ENCODE measurements around the gene PI4KA.
A peak's percentile ranks its signal among the peaks of the same experiment; 100 is the strongest.
"Not testable (repeated sequence)": the region's sequence is repeated elsewhere in the genome, so short reads cannot be mapped to it uniquely, and the experiment has no call there.

PI4KA gene

DNA sequence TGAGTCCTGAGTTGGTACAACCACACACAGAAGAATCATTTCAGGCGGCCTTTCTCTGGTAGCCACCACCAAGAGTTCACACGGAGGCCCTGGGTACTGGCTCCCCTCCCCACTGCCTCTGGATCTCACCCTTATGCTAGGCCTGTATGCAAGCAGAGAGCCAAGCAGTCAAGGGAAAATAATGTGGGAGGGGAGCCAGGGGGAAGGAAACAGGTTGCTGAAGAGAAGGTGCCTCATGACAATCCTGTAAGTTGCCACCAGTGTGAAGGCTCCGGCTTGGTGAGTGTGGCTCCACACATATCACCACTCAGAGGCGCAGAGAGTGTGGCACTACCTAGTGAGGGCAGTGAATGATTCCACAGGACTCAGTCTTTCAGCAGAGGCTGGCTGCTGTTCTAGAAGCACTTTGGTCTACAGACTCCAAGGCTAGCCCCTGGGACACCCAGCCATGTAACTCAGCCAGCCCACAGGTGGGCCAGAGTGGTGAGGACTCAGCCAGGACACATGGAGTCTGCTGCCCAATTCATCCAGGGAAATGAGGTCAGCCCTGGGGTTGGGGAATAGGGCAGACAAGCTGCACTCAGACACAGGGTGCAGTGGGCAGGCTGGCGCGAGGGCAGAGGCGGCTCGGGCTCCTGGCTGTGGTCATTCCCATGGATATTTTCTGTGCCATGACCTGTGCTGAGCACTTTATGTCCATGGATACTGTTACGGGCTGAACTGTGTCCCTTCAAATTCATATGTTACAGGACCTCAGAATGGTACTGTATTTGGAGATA lies 133.7 kb downstream of the PI4KA start:
- DNase-seq (ENCODE audit: low read depth): no peak

DNA sequence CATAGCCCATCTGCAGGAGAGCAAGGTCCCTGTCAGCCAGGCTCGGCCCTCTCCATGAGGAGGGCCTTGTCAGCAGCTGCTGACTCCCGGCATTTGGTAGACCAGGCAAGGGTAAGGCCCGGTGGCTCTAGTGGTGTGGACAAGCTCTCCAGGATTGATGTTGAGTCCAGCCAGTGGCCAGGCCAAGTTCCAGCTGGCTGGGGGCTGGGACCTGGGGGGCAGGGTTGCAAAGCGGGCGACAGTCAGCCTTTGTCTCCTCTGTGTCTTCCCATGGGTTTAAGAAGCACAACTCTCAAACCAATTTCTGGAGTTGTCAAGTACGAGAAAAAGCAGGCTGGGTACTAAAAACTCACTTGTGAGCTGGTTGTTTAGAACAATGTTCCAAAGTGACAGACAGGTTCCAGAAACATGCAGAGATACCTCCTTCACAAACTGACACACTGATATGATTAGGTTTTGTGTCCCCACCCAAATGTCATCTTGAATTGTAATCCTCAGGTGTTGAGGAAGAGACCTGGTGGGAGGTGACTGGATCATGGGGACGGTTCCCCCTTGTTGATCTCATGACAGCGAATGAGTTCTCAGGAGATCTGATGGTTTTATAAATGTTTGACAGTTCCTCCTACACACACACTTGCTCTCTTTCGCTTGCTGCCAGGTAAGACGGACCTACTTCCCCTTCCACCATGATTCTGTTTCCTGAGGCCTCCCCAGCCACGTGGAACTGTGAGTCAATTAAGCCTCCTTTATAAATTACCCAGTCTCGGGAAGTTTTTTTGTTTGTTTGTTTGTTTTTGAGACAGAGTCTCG lies 137.0 kb downstream of the PI4KA start:
- no peak for DNase-seq (ENCODE audit: low read depth)

DNA sequence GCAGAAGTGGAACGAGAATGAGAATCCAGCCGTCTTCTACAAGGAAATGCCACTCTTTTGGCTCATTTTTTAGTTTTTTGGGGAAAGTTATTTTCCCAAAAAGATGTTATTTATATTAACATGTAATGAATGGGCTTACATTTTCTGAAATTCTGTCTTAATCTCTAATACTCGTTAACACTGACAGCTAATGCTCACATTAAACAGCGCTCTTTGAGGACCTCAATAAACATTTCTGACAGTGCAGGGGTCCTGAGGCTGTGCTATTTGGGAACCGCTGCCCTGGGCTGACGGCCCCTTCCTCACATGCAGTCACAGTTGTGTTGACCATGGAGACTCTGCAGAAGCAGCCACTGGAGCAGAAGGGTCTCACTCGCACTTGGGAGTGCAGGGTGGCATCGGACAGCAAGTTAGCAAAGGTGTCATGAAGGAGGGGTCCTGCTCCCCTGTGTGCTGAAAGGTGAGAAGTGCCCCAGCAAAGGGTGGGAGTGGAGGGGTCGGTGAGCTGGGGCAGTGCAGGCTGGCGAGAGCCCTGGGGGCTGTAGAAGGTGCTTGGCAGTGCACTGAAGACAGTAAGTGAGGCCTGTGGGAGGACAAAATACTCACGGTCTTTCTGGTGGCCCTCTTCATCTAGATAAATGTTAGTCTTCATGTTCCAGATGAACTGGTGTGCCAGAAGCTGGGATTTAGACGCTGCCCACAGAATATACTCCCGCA lies 137.8 kb downstream of the PI4KA start:
- no peak for DNase-seq (ENCODE audit: low read depth)

DNA sequence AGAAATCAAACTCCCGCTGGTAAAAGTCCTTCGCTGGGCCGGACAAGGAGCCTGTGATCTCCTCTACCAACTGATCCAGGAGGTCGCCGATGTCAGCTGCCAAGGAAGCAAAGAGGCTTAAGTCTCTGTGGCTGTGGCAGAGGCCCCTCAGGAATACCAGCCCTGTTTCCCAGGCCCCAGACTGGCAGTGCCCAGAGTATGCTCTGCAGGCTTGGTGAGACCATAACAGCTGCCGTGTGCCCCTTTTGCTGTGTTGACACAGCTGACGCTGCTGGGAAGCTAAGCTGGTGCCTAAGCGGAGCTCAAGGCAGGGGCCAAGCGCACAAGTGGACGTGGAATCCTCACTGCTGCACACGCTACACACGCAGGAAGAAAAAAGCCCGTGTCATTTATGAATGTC lies 139.9 kb downstream of the PI4KA start:
- DNase-seq (ENCODE audit: low read depth): not testable (repeated sequence)

DNA sequence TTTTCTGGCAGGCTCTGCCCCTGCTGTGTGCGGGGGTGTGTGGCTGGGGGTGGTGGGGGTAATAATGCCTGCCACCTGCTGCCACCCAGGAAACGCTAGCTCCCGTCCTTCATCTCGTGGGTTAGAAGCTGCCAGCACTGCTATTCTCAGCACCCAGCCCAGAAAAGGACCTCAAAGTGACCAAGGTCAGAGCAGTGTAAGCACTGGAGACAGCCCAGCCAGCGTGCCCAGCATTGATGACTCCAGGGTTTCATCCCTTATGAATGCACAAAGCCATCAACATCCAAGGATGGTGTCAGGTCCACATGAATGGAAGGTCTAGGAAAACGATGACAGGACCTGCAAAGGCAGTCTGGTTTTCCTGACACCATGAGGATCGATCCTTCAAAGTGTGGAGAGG lies 140.6 kb downstream of the PI4KA start:
- not testable (repeated sequence) for DNase-seq (ENCODE audit: low read depth)

DNA sequence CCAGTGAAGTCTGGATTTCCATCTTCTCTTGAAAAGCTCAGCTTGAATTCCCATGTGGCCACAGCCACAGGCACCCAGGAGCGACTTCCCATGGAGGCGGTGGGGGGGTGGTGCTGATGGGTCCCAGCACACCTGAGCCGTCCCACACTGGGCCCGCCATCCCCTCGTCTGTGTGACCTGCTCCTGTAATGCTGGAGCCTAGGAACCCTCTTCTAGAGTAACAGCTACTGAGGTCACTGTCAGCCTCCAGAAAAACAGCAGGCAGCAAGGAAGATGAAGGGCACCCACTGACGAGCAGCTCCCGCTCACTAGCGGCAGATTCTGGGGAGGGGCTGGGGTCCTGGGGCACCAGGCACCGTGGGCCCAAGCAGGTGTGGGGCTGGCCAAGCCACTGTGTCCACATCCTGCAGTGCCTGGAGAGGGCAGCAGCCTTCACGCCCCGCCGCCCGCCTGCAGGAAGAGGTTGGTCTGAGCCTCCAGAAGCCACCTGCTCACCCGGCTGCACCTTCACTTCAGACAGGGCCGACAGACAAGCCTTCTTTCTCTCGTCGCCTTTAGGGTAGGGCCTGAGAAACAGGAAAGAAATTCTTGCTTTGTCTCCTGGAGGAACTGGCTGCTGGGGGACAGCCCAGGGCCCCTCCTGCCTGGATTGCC lies 141.3 kb downstream of the PI4KA start:
- not testable (repeated sequence) for DNase-seq (ENCODE audit: low read depth)

DNA sequence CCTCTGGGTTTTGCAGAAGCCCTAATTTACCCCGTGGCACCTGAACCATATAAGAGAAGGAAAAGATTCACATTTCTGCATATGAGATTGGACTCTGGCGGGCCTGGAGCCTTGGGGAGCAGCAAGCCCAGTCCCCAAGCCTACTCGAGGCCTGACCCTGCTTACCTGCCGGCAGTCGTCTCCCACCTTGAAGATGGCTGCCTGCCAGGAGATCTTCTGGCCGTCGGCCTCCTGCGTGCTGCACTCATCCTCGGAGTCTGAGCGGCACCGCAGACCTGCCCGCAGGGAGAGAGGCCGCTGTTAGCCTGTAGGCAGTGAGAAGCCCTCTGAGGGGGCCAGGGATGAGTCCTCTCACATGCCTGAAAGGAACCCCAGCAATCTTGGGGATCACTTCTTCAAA lies 145.5 kb downstream of the PI4KA start:
- DNase-seq (ENCODE audit: low read depth): not testable (repeated sequence)

DNA sequence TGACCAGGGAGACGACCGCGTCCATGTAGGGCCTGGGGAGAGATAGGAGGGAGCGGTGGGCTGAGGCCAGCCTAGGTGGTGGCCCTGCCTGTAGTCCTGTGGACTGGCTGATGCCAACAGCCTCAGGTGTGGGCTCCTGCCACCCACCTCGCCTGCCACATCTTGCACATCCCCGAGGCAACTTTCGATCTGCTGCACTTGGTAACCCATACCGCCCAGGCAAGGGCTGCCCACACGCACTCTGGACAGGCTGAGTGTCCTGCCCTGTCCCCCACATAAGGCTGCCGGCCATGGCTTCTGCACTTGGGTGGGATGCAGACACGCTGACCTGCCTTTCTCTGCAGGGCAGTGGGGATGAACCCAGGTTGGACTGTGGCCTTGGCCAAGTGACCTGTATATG lies 148.6 kb downstream of the PI4KA start:
- not testable (repeated sequence) for DNase-seq (ENCODE audit: low read depth)

DNA sequence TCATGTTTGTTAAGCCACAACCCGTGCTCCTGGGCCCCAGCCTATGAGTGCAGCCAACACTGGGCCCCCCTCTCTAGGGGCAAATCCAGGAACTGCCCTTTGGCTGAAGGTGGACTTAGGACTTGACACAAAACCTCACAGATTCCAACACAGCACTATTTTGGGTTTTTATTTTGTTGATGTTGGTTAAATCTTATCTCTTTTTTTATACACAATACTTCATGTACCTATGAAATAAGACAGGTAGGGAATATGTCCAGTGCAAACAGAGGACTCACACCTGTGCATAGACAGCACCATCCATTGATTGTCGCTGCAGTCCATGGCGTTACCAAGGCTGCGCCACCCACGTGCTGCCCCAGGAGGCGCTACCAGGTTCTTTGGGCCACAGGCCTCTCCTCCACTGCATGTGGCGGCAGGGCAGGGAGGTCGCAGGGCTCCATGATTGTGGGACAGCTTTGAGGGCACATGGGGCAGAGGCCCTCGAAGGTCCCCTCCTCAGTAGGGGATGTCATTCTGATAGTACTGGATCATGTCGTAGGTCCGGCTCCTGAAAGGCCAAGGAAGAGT lies 151.0 kb downstream of the PI4KA start:
- not testable (repeated sequence) for DNase-seq (ENCODE audit: low read depth)

DNA sequence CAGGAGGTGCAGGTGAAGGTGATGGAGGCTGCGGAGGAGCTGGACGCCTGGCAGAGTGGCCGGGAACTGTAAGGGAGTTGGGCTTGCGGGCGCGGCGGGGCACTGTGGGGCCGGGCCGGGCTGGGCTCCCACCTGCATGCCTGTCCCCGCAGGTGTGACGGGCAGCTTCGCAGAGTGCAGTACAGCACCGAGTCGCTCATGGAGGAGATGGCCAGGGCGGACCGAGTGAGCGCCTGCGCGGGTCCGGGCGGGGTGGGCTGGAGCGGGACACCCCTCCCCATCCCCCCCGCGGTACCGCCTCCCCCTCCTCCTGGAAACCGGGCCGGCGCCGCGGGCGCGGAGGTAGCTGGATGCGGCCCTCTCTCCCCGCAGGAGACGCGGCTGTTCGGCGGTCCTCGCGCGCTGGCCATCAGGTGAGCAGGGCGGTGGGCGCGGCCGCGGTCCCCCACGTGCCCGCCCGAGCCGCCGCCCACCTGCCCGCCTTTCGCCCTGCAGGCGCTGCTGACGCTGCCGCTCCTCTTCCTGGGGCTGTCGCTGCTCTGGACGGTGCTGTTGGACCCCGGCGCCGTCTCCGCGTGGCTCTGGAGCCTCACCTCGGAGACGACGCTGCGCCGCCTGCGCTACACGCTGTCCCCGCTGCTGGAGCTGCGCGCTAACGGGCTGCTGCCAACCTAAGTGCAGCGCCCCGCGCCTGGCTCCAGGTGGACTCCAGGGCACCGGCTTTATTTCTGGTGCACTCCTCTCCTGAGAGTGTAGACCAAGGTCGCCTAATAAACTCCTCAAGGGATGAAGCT lies 154.6 kb downstream of the PI4KA start:
- DNase-seq (ENCODE audit: low read depth): peak; percentile 14

DNA sequence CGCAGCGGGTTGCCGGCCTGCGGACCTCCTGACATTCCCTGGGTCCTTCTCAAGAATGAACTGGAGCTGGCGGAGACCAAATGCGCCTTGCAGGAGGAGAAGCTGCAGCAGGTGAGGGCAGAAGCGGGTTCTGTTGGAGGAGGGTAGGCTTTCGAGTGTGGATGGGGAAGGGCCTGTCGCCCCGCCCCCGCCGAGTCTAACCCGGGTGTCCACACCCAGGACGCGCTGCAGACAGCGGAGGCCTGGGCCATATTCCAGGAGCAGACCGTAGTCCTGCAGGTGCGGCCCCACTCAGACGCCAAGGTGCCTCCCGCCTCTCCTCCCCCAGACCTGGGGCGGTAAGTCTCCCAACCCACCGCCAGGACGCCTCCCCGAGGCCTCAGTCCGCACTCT lies 155.2 kb downstream of the PI4KA start:
- DNase-seq (ENCODE audit: low read depth): not testable (repeated sequence)

DNA sequence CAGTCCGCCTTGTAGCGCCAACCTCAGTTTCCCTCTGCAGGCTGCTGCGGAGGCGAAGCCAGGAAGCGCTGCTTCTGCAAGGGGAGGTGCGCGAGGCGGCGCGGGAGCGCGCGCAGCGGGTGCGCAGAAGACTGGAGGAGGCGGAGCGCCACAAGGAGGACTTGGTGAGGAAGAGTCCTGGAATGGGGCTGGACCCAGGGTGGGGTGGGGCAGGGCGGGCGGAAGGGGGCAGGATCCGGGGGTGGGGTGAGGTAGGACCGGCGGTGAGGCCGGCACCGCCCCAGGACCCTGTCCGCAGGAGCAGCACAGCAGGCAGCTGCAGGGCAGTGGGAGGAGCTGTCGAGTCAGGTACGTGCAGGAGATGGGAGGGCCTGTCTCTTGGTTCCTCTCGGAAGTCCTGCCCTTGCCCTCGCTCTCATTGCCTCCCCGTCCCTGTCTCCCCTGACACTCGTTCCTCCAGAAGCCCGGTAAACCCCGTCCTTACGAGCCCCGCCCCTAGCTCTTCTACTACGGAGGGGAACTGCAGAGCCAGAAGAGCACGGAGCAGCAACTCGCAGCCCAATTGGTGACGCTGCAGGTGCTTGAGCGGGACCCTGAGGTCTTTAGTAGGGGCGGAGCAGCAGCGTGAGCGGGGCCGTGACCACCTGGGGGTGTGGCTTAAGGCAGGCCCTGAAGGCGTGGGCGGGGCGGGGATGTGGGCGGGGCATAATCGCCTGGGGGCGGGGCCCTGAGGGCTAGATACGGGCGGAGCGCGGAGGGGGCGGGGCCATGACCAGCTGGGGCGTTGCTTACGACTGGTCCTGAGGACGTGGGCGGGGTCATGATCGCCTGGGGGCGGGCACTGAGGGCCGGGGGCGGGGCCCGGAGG lies 155.8 kb downstream of the PI4KA start:
- peak; percentile 95 for DNase-seq (ENCODE audit: low read depth)

DNA sequence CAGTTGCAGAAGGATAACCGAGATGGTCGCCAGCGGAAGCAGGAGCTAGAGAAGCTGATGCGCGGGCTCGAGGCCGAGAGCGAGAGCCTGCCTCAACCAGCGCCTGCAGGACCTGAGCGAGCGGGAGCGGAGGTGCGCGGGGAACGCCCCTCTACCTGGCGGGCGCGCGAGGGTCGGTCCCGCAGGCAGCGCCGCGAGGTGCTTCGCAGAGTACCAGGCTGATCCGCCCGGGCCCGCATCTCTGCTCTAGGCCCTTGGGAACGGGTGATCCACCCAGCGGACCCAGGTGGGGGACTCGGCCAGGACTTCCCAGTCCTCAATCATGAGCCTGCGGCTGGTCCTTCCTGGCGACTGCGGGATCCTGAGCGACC lies 156.5 kb downstream of the PI4KA start:
- peak; percentile 6 for DNase-seq (ENCODE audit: low read depth)

DNA sequence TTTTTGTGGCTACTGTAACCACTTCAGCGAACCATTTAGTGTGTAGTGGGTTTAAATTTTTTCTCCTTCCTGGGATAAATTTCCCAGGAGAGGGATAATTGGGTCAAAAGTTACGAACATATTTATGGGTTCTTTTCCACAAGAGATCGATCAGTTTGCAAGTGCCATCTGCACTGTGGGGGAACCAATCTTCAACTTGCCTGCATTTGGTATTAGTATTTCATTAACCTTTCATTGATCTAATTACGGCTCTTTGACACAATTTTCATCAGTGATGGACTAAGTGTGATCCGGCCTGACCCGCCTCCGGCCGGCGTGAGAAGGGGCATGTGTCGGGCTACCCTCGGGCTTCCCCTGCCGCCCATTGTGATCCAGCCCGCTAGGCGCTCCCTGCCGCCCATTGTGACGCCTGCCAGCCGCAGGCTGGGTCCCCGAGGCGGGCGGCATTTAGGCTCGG lies 156.9 kb downstream of the PI4KA start:
- not testable (repeated sequence) for DNase-seq (ENCODE audit: low read depth)

DNA sequence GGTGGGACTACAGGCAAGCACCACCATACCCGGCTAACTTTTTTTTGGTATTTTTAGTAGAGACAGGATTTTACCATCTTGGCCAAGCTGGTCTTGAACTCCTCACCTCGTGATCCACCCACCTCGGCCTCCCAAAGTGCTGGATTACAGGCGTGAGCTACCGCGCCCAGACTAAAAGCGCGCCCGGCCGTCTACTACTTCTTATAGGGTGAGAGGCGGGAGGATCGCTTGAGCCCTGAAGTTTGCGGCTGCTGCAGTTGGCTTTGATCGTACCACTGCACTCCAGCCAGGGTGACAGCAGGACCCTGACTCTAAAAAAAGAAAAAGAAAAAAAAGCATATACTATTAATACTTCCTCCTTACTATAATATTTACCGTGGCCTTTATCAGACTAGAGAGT lies 158.3 kb downstream of the PI4KA start:
- DNase-seq (ENCODE audit: low read depth): not testable (repeated sequence)

DNA sequence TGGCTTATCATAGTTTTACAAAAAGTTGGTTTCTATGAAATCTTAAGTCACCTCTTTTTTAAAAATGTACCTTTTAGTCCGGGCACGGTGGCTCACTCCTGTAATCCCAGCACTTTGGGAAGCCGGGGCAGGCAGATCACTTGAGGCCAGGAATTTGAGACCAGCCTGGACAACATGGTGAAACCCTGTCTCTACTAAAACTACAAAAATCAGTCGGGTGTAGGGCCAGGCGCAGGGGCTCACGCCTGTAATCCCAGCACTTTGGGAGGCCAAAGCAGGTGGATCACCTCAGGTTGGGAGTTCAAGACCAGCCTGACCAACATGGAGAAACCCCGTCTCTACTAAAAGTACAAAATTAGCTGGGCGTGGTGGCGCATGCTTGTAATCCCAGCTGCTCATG lies 158.8 kb downstream of the PI4KA start:
- not testable (repeated sequence) for DNase-seq (ENCODE audit: low read depth)

DNA sequence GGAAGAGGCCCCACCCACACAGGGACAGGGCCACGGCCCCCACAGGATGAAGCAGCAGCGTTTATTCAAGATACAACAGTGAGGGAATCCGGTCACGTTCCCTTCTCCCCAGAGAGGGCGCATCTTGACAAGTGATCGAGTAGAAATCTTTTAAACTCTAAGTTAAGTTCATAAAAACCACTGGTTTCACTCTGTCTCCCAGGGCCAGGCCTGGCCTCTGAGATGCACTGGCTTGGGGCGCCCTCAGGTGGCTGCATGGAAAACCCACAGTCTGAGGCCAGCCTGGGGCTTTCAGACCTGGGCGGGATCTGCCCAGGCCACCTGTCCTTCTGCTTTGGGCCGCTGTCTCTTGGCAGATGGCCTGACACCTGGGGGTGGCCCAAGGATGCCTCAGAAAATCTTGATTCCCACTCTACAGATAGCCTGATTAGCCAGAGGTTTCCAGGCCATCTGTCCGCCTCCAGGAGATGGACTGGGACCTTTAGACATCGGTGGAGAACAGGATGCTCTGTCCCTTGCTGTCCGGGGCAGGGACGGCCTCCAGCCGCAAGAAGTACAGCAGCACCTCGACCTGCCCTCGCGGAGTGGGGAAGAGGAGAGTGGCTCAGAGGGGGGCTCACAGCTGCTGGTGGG lies 161.0 kb downstream of the PI4KA start:
- DNase-seq (ENCODE audit: low read depth): peak; percentile 69

DNA sequence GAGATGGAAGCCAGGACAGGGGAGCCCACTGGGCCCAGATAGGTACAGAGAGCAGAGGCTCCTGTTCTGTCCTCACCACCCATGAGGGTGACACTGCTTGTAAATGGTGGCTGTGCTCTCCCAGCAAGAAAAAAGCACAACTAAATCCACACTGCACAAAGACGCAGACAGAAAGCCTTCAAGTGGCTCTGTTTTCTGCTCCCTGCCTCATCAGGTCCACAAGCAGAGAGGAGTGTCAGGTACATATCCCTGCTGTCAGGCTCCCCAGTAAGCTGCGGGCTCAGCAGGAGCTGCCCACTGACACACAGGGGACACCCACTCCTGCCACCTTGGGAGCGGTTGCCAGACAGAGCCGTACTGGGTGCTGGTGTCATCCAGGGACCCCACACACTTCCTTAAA lies 162.6 kb downstream of the PI4KA start:
- DNase-seq (ENCODE audit: low read depth): not testable (repeated sequence)

DNA sequence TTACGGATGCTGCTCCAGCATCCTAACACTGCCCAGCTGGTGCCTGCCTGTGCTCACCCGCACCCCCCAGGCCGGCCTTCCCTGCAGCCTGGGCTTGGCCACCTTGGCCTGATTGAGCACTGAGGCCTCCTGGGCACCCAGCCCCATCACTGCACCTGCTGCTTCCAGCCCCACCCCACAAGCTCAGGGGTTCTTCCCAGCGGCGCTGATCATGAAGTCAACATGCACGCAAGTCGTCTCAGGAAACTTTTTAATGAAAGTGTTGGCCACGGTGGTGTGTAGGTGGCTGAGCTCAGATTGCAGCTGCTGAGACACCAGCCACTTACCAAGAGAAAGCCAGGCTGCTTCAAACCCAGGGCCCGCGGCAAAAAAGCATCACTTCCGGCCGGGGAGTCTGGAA lies 163.4 kb downstream of the PI4KA start:
- not testable (repeated sequence) for DNase-seq (ENCODE audit: low read depth)
